H1 (cell line): ENCODE results near the gene ERG28.

Source experiments
- CBX8 ChIP-seq: fragments of 300-800, 300-1000 bp; sonication (generic); IDR thresholded peaks from 2 replicates; pipeline ENCODE4 v1.7.1; 2016; ENCODE audit warnings: low read depth, low read length, borderline replicate concordance
- TF ChIP-seq, protein P1 (sequence below), 3 experiments: IDR thresholded peaks; 1 replicate in 2 of 3; 2 replicates in 1 of 3; pipeline versions ENCODE4 v1.5.1 to v1.6.1; 2011; ENCODE audit warnings: low read length in 3 of 3, mild to moderate bottlenecking in 3 of 3, inconsistent platforms in 2 of 3, low read depth in 1 of 3, moderate library complexity in 1 of 3; ENCODE audit not compliant: insufficient read depth in 1 of 3; ENCODE audit errors: control extremely low read depth in 1 of 3

DNA sequence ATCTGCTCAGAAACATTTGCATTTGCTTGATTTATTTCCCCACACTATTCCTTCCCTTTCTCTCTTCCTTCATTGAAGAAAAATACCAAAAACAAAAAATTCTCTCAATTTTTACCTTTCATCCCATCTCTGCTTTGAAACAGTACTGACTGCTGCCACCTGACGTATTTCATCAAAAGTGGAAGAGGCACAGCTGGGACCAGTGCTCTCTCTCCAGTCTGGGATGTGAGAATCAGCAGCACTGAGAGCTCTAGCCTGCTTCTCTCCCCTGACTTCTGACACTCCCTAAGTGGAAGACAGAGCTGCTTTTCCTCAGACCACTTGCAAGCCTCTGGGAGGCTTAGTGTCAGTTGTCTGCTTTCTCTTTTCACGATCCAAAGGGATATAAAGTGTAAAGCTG lies 37.2 kb upstream of the ERG28 start:
- TF ChIP-seq, protein P1, sequence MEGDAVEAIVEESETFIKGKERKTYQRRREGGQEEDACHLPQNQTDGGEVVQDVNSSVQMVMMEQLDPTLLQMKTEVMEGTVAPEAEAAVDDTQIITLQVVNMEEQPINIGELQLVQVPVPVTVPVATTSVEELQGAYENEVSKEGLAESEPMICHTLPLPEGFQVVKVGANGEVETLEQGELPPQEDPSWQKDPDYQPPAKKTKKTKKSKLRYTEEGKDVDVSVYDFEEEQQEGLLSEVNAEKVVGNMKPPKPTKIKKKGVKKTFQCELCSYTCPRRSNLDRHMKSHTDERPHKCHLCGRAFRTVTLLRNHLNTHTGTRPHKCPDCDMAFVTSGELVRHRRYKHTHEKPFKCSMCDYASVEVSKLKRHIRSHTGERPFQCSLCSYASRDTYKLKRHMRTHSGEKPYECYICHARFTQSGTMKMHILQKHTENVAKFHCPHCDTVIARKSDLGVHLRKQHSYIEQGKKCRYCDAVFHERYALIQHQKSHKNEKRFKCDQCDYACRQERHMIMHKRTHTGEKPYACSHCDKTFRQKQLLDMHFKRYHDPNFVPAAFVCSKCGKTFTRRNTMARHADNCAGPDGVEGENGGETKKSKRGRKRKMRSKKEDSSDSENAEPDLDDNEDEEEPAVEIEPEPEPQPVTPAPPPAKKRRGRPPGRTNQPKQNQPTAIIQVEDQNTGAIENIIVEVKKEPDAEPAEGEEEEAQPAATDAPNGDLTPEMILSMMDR (IDR thresholded peaks at IDR 0.05; ENCODE audit: control extremely low read depth in 1 of 3, insufficient read depth in 1 of 3, low read depth in 1 of 3, low read length in 3 of 3), result no peak
- no peak for TF ChIP-seq CBX8
